ENCODE data around the gene TRIP10. TPM values are rescaled to one million over a fixed set of nuclear protein-coding genes. Genes with fewer than 3 reads are reported as not detected.

The TRIP10 gene
- total and polyA plus RNA-seq, 7 experiments from 2014 or later = 0.74 to 17.4 (median 5.2) TPM

- peaks cover 3 to 63% (median 40%) of the 10 kb centered on the region in 5 donors for H3K36me3 Mint-ChIP-seq
- Histone ChIP-seq H3K36me3 (ENCODE audit: control insufficient read depth in 2 of 3, insufficient read depth in 3 of 3, low read length in 3 of 3) (peaks cover 0 to 17% (median 11%) of the 10 kb centered on the region in 3 experiments), H3K9me3 (ENCODE audit: control insufficient read depth in 2 of 3, low read length in 3 of 3) (no peaks in the 10 kb centered on the region), H3K27ac (ENCODE audit: low read depth, low read length) (peak overlapping the region; percentile 41), H3K27me3 (ENCODE audit: control insufficient read depth in 2 of 2, insufficient read depth in 2 of 2, low read length in 2 of 2) (no peaks in the 10 kb centered on the region), H3K4me1 (ENCODE audit: control insufficient read depth in 2 of 2, insufficient read depth in 2 of 2, low read length in 2 of 2) (peaks cover 6 to 58% of the 10 kb centered on the region in 2 donors), H3K4me3 (ENCODE audit: low read length) (no peak overlapping the region)
- intact Hi-C loops (cut with micrococcal nuclease) = no loop called here
- DNase-seq = no peak
- no peaks in the 10 kb centered on the region for H3K27me3 Mint-ChIP-seq
- H3K4me3 Mint-ChIP-seq = peak overlapping the region in 6 of 10 donors; percentile 29 to 82 (median 55)
- no peak for ATAC-seq
- ChIA-PET CTCF (interaction anchor here (1.0 kb wide), 1 partner anchor 18 kb away, joined by 5 read pairs; the partner anchor contains the start of gene VAV1), POLR2A (interaction anchor here (0.8 to 4.3 kb wide), 4 partner anchors 10 to 40 kb away, joined by 3 to 26 read pairs (median 8); partner anchors contain the start of gene VAV1)
- peaks cover 51 to 90% (median 78%) of the 10 kb centered on the region in 7 donors for H3K4me1 Mint-ChIP-seq
- peak overlapping the region; percentile 18 to 93 (median 82) for H3K27ac Mint-ChIP-seq
- H3K9me3 Mint-ChIP-seq = peaks cover 0 to 11% (median 1%) of the 10 kb centered on the region in 11 donors
Observed at GRCh38 chr19:6791237-6791636, 51.8 kb downstream of the TRIP10 start.

DNA sequence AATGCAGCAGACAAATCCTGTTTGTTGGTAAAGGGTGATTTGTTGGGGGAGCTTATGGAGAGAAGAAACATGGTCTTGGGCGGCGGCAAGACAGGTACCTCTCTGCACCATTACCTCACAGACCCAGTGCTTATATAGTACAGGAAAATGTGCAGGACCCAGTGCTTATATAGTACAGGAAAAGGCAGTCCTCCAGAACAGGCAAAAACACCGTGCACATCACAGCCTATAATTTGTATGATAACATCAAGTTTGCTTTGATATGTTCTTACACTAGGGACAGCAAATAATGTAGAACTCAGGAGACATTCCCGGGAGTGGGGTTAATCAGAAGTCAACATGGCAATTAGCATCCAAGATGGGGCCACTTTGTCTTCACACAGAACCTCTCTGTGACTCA is 53.9 kb downstream of the TRIP10 start:
- intact Hi-C loops (cut with micrococcal nuclease) = loop anchor here in 1 of 2 donors (1.0 kb wide), 1 partner anchor 8 kb away; no protein-coding TSS in a partner anchor
- H3K27me3 ChIP-seq (ENCODE audit: control insufficient read depth in 2 of 2, insufficient read depth in 2 of 2, low read length in 2 of 2) = no peaks in the 10 kb centered on the region
- Mint-ChIP-seq H3K4me3 (peak overlapping the region in 9 of 10 donors; percentile 52 to 82 (median 64)), H3K27me3 (no peaks in the 10 kb centered on the region), H3K27ac (peak overlapping the region; percentile 36 to 93 (median 83)), H3K9me3 (peaks cover 0 to 11% (median 2%) of the 10 kb centered on the region in 11 donors), H3K4me1 (peaks cover 59 to 99% (median 83%) of the 10 kb centered on the region in 7 donors), H3K36me3 (peaks cover 8 to 68% (median 41%) of the 10 kb centered on the region in 5 donors)
- H3K36me3 ChIP-seq (ENCODE audit: control insufficient read depth in 2 of 3, insufficient read depth in 3 of 3, low read length in 3 of 3) = peaks cover 0 to 16% (median 11%) of the 10 kb centered on the region in 3 experiments
- ChIA-PET POLR2A (interaction anchor here (1.5 to 4.3 kb wide), 3 partner anchors 8 to 21 kb away, joined by 4 to 26 read pairs (median 4); partner anchors contain the start of gene VAV1), CTCF (interaction anchor here (0.6 kb wide), 1 partner anchor 149 kb away, joined by 3 read pairs; no protein-coding TSS in a partner anchor)
- H3K27ac ChIP-seq (ENCODE audit: low read depth, low read length) = peak overlapping the region; percentile 36
- DNase-seq = no peak
- no peak overlapping the region for H3K4me3 ChIP-seq (ENCODE audit: low read length)
- no peaks in the 10 kb centered on the region for H3K9me3 ChIP-seq (ENCODE audit: control insufficient read depth in 2 of 3, low read length in 3 of 3)
- ATAC-seq = peak; percentile 41
- peaks cover 6 to 65% of the 10 kb centered on the region in 2 donors for H3K4me1 ChIP-seq (ENCODE audit: control insufficient read depth in 2 of 2, insufficient read depth in 2 of 2, low read length in 2 of 2)

- CTCF ChIA-PET = no interaction called here
- no peaks in the 10 kb centered on the region for H3K27me3 ChIP-seq (ENCODE audit: control insufficient read depth in 2 of 2, insufficient read depth in 2 of 2, low read length in 2 of 2)
- intact Hi-C loops (cut with micrococcal nuclease) = loop anchor here in 1 of 2 donors (1.0 kb wide), 1 partner anchor 7 kb away; no protein-coding TSS in a partner anchor
- Mint-ChIP-seq H3K4me3 (peak overlapping the region in 7 of 10 donors; percentile 4 to 62 (median 12)), H3K4me1 (peaks cover 59 to 98% (median 81%) of the 10 kb centered on the region in 7 donors), H3K36me3 (peaks cover 8 to 68% (median 40%) of the 10 kb centered on the region in 5 donors), H3K27ac (peak overlapping the region; percentile 42 to 85 (median 79)), H3K27me3 (no peaks in the 10 kb centered on the region), H3K9me3 (peaks cover 0 to 11% (median 2%) of the 10 kb centered on the region in 11 donors)
- H3K36me3 ChIP-seq (ENCODE audit: control insufficient read depth in 2 of 3, insufficient read depth in 3 of 3, low read length in 3 of 3) = peaks cover 0 to 16% (median 11%) of the 10 kb centered on the region in 3 experiments
- ATAC-seq = no peak
- H3K27ac ChIP-seq (ENCODE audit: low read depth, low read length) = no peak overlapping the region
- POLR2A ChIA-PET = interaction anchor here (1.6 kb wide), 1 partner anchor 22 kb away, joined by 4 read pairs; the partner anchor contains the start of gene VAV1
- no peak overlapping the region for H3K4me3 ChIP-seq (ENCODE audit: low read length)
- H3K4me1 ChIP-seq (ENCODE audit: control insufficient read depth in 2 of 2, insufficient read depth in 2 of 2, low read length in 2 of 2) = peaks cover 6 to 59% of the 10 kb centered on the region in 2 donors
- no peak for DNase-seq
- no peaks in the 10 kb centered on the region for H3K9me3 ChIP-seq (ENCODE audit: control insufficient read depth in 2 of 3, low read length in 3 of 3)
Observed at GRCh38 chr19:6793973-6794372, 54.5 kb downstream of the TRIP10 start.

- Mint-ChIP-seq H3K9me3 (peaks cover 0 to 11% (median 2%) of the 10 kb centered on the region in 11 donors), H3K27me3 (no peaks in the 10 kb centered on the region), H3K36me3 (peaks cover 8 to 69% (median 40%) of the 10 kb centered on the region in 5 donors), H3K27ac (peak overlapping the region in 8 of 9 donors; percentile 51 to 87 (median 83)), H3K4me1 (peaks cover 64 to 98% (median 84%) of the 10 kb centered on the region in 7 donors), H3K4me3 (peak overlapping the region in 6 of 10 donors; percentile 6 to 69 (median 38))
- Histone ChIP-seq H3K9me3 (ENCODE audit: control insufficient read depth in 2 of 3, low read length in 3 of 3) (no peaks in the 10 kb centered on the region), H3K27ac (ENCODE audit: low read depth, low read length) (no peak overlapping the region), H3K27me3 (ENCODE audit: control insufficient read depth in 2 of 2, insufficient read depth in 2 of 2, low read length in 2 of 2) (no peaks in the 10 kb centered on the region), H3K4me1 (ENCODE audit: control insufficient read depth in 2 of 2, insufficient read depth in 2 of 2, low read length in 2 of 2) (peaks cover 11 to 59% of the 10 kb centered on the region in 2 donors), H3K36me3 (ENCODE audit: control insufficient read depth in 2 of 3, insufficient read depth in 3 of 3, low read length in 3 of 3) (peaks cover 0 to 16% (median 11%) of the 10 kb centered on the region in 3 experiments), H3K4me3 (ENCODE audit: low read length) (no peak overlapping the region)
- intact Hi-C loops (cut with micrococcal nuclease) = no loop called here
- ChIA-PET POLR2A (interaction anchor here (1.5 to 1.6 kb wide), 2 partner anchors 11 to 23 kb away, joined by 3 to 4 read pairs; partner anchors contain the start of gene VAV1), CTCF (interaction anchor here (0.8 kb wide), 1 partner anchor 17 kb away, joined by 3 read pairs; no protein-coding TSS in a partner anchor)
- ATAC-seq (no peak), DNase-seq (no peak)
Observed at GRCh38 chr19:6794686-6795431, 55.4 kb downstream of the TRIP10 start.

DNA sequence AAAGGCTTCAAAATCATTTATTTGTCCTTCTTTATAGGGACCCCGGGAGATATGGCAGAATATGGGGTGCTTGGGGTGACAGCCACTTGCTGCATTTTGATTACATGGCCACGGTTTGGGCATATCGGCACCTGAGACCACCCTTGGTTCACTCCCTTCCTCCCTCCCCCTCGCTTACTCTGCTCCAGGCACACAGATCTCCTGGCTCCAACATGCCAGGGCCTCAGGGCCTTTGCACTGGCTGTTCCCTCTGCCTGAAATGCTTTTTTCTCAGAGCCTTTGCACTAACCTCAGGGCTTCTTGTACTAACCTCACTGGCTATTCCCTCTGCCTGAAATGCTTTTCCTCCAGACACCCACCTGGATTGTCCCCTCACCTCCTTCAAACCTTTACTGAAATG is 56.8 kb downstream of the TRIP10 start:
- no peaks in the 10 kb centered on the region for H3K27me3 Mint-ChIP-seq
- intact Hi-C loops (cut with micrococcal nuclease) = no loop called here
- H3K9me3 Mint-ChIP-seq = peaks cover 0 to 11% (median 2%) of the 10 kb centered on the region in 11 donors
- H3K4me1 ChIP-seq (ENCODE audit: control insufficient read depth in 2 of 2, insufficient read depth in 2 of 2, low read length in 2 of 2) = peaks cover 17 to 58% of the 10 kb centered on the region in 2 donors
- peak overlapping the region in 7 of 10 donors; percentile 2 to 74 (median 32) for H3K4me3 Mint-ChIP-seq
- peaks cover 8 to 64% (median 40%) of the 10 kb centered on the region in 5 donors for H3K36me3 Mint-ChIP-seq
- no peak overlapping the region for H3K4me3 ChIP-seq (ENCODE audit: low read length)
- peak overlapping the region in 8 of 9 donors; percentile 81 to 90 (median 87) for H3K27ac Mint-ChIP-seq
- ChIA-PET POLR2A (no interaction called here), CTCF (interaction anchor here (0.7 kb wide), 1 partner anchor 128 kb away, joined by 3 read pairs; no protein-coding TSS in a partner anchor)
- peaks cover 0 to 16% (median 10%) of the 10 kb centered on the region in 3 experiments for H3K36me3 ChIP-seq (ENCODE audit: control insufficient read depth in 2 of 3, insufficient read depth in 3 of 3, low read length in 3 of 3)
- ATAC-seq = no peak
- H3K4me1 Mint-ChIP-seq = peaks cover 65 to 98% (median 82%) of the 10 kb centered on the region in 7 donors
- DNase-seq = no peak
- H3K27me3 ChIP-seq (ENCODE audit: control insufficient read depth in 2 of 2, insufficient read depth in 2 of 2, low read length in 2 of 2) = no peaks in the 10 kb centered on the region
- H3K9me3 ChIP-seq (ENCODE audit: control insufficient read depth in 2 of 3, low read length in 3 of 3) = no peaks in the 10 kb centered on the region
- peak overlapping the region; percentile 53 for H3K27ac ChIP-seq (ENCODE audit: low read depth, low read length)

GRCh38 chr19:6797646-6798045 is 58.2 kb downstream of the TRIP10 start:
- ChIA-PET CTCF (interaction anchor here (0.6 kb wide), 1 partner anchor 29 kb away, joined by 3 read pairs; no protein-coding TSS in a partner anchor), POLR2A (interaction anchor here (0.5 to 1.0 kb wide), 4 partner anchors 30 to 162 kb away, joined by 3 to 4 read pairs (median 4); partner anchors contain the start of gene SH2D3A)
- H3K27ac ChIP-seq (ENCODE audit: low read depth, low read length) = no peak overlapping the region
- H3K4me3 ChIP-seq (ENCODE audit: low read length) = no peak overlapping the region
- peak overlapping the region in 7 of 9 donors; percentile 76 to 90 (median 87) for H3K27ac Mint-ChIP-seq
- H3K36me3 ChIP-seq (ENCODE audit: control insufficient read depth in 2 of 3, insufficient read depth in 3 of 3, low read length in 3 of 3) = peaks cover 0 to 16% (median 0%) of the 10 kb centered on the region in 3 experiments
- ATAC-seq = no peak
- peaks cover 60 to 92% (median 78%) of the 10 kb centered on the region in 7 donors for H3K4me1 Mint-ChIP-seq
- H3K36me3 Mint-ChIP-seq = peaks cover 5 to 54% (median 31%) of the 10 kb centered on the region in 5 donors
- H3K4me3 Mint-ChIP-seq = peak overlapping the region in 3 of 10 donors; percentile 18 to 54 (median 25)
- H3K9me3 ChIP-seq (ENCODE audit: control insufficient read depth in 2 of 3, low read length in 3 of 3) = no peaks in the 10 kb centered on the region
- H3K27me3 Mint-ChIP-seq = no peaks in the 10 kb centered on the region
- H3K27me3 ChIP-seq (ENCODE audit: control insufficient read depth in 2 of 2, insufficient read depth in 2 of 2, low read length in 2 of 2) = no peaks in the 10 kb centered on the region
- no peak for DNase-seq
- H3K9me3 Mint-ChIP-seq = peaks cover 0 to 11% (median 2%) of the 10 kb centered on the region in 11 donors
- intact Hi-C loops (cut with micrococcal nuclease) = no loop called here
- peaks cover 21 to 51% of the 10 kb centered on the region in 2 donors for H3K4me1 ChIP-seq (ENCODE audit: control insufficient read depth in 2 of 2, insufficient read depth in 2 of 2, low read length in 2 of 2)
